GM23338 (cell line): Measurements from ENCODE around the gene CHCHD6. TPM values are rescaled to one million over a fixed set of nuclear protein-coding genes. Genes with fewer than 3 reads are reported as not detected.

Experiments used
- ATAC-seq: fragments of 200-7000 bp; cut with Tn5 transposase; 3 replicates; pipeline ENCODE4 v1.9.1; 2020
- DNase-seq: peaks from one replicate; pipeline ENCODE4 v3.0.0-alpha.2; 2015; ENCODE audit warnings: low spot score
- H2AFZ ChIP-seq: fragments of 200-600 bp; sonication (generic); 2 replicates; pipeline ENCODE4 v1.8.0; 2016; ENCODE audit warnings: antibody characterized with exemption, mild to moderate bottlenecking, moderate library complexity
- H3F3A ChIP-seq: fragments of 200-600 bp; sonication (generic); replicated peaks from 2 replicates; pipeline ENCODE4 v1.8.0; 2017; ENCODE audit warnings: antibody characterized with exemption, mixed run types, low read depth
- H3K27ac ChIP-seq: fragments of 200-600 bp; sonication (generic); 2 replicates; pipeline ENCODE4 v1.6.1; 2016; ENCODE audit warnings: low read depth
- H3K27me3 ChIP-seq: fragments of 200-600 bp; sonication (generic); 2 replicates; pipeline ENCODE4 v1.8.0; 2016; ENCODE audit warnings: mild to moderate bottlenecking, mixed run types, moderate library complexity; ENCODE audit not compliant: insufficient read depth
- H3K36me3 ChIP-seq: fragments of 200-600 bp; sonication (generic); 2 replicates; pipeline ENCODE4 v1.8.0; 2016; ENCODE audit warnings: mild to moderate bottlenecking; ENCODE audit not compliant: insufficient read depth
- H3K4me1 ChIP-seq: fragments of 200-600 bp; sonication (generic); 2 replicates; pipeline ENCODE4 v1.8.0; 2016; ENCODE audit warnings: mild to moderate bottlenecking, moderate library complexity; ENCODE audit not compliant: insufficient read depth
- H3K4me2 ChIP-seq: fragments of 200-600 bp; sonication (generic); 2 replicates; pipeline ENCODE4 v1.7.1; 2017; ENCODE audit warnings: mixed run types
- H3K4me3 ChIP-seq: fragments of 200-600 bp; sonication (generic); 2 replicates; pipeline ENCODE4 v1.6.1; 2016; ENCODE audit warnings: mixed run types
- H3K79me2 ChIP-seq: fragments of 200-600 bp; sonication (generic); replicated peaks from 2 replicates; pipeline ENCODE4 v1.8.0; 2017; ENCODE audit warnings: mild to moderate bottlenecking; ENCODE audit not compliant: insufficient read depth
- H3K9me2 ChIP-seq: fragments of 200-600 bp; sonication (generic); 2 replicates; pipeline ENCODE4 v1.8.0; 2017; ENCODE audit not compliant: insufficient read depth
- H4K20me1 ChIP-seq: fragments of 200-600 bp; sonication (generic); replicated peaks from 2 replicates; pipeline ENCODE4 v1.8.0; 2017; ENCODE audit warnings: mild to moderate bottlenecking; ENCODE audit not compliant: insufficient read depth
- H3K27ac Mint-ChIP-seq: 2 replicates; pipeline ENCODE4 v1.8.0; 2020; ENCODE audit warnings: inconsistent platforms, mild to moderate bottlenecking, moderate library complexity, mixed read lengths
- H3K27me3 Mint-ChIP-seq: 3 replicates; pipeline ENCODE4 v1.8.0; 2022; ENCODE audit warnings: low read depth, mild to moderate bottlenecking, moderate library complexity, mixed read lengths, inconsistent platforms; ENCODE audit not compliant: insufficient read depth, poor library complexity
- H3K36me3 Mint-ChIP-seq: 3 replicates; pipeline ENCODE4 v1.8.0; 2021; ENCODE audit warnings: low read depth, mild to moderate bottlenecking, inconsistent platforms, moderate library complexity, mixed read lengths
- H3K4me1 Mint-ChIP-seq: 3 replicates; pipeline ENCODE4 v1.8.0; 2020; ENCODE audit warnings: mild to moderate bottlenecking, inconsistent platforms, mixed read lengths
- H3K4me3 Mint-ChIP-seq: 3 replicates; pipeline ENCODE4 v1.8.0; 2021; ENCODE audit warnings: moderate library complexity, mild to moderate bottlenecking, inconsistent platforms, mixed read lengths
- H3K9me3 Mint-ChIP-seq: 3 replicates; pipeline ENCODE4 v1.8.0; 2020; ENCODE audit warnings: moderate library complexity, mild to moderate bottlenecking, inconsistent platforms, mixed read lengths
- CREB1 ChIP-seq: fragments of 250-450 bp; sonication (Bioruptor Pico); IDR thresholded peaks from 2 replicates; pipeline ENCODE4 v1.5.0; 2020; ENCODE audit warnings: low read depth, mild to moderate bottlenecking, moderate library complexity
- ETS1 ChIP-seq: IDR thresholded peaks from 2 replicates; pipeline ENCODE4 v1.6.1; 2016; ENCODE audit warnings: antibody characterized with exemption
- EZH2 ChIP-seq: fragments of 200-600 bp; sonication (generic); IDR thresholded peaks from one replicate; pipeline ENCODE4 v1.8.0; 2017; ENCODE audit warnings: antibody characterized with exemption, mild to moderate bottlenecking, low read depth; ENCODE audit not compliant: unreplicated experiment
- EZH2phosphoT487 ChIP-seq: fragments of 200-600 bp; sonication (generic); IDR thresholded peaks from one replicate; pipeline ENCODE4 v1.8.1; 2018; ENCODE audit warnings: antibody characterized with exemption; ENCODE audit not compliant: unreplicated experiment
- JUNB ChIP-seq: IDR thresholded peaks from one replicate; pipeline ENCODE4 v1.6.1; 2016; ENCODE audit warnings: antibody characterized with exemption; ENCODE audit not compliant: unreplicated experiment
- NANOG ChIP-seq: IDR thresholded peaks from 2 replicates; pipeline ENCODE4 v1.6.1; 2016; ENCODE audit warnings: antibody characterized with exemption, borderline replicate concordance
- POLR2AphosphoS5 ChIP-seq: IDR thresholded peaks from 2 replicates; pipeline ENCODE4 v1.6.1; 2016; ENCODE audit warnings: antibody characterized with exemption, low read depth
- REST ChIP-seq: IDR thresholded peaks from one replicate; pipeline ENCODE4 v1.6.1; 2018; ENCODE audit warnings: antibody characterized with exemption; ENCODE audit not compliant: unreplicated experiment
- STAT1 ChIP-seq: IDR thresholded peaks from one replicate; pipeline ENCODE4 v1.6.1; 2016; ENCODE audit warnings: antibody characterized with exemption; ENCODE audit not compliant: unreplicated experiment
- ZNF114 ChIP-seq: fragments of 250-450 bp; sonication (Bioruptor Pico); IDR thresholded peaks from 2 replicates; pipeline ENCODE4 v1.5.0; 2020; ENCODE audit warnings: mild to moderate bottlenecking, moderate library complexity
- ZNF331 ChIP-seq: fragments of 250-450 bp; sonication (Bioruptor Pico); IDR thresholded peaks from 2 replicates; pipeline ENCODE4 v1.5.0; 2020; ENCODE audit warnings: low read depth, mild to moderate bottlenecking, moderate library complexity
- polyA plus RNA-seq: library from polyadenylated mRNA; unstranded; fragments of >200 nt; fragmentation: Nextera tagmentation; extraction: Ambion mirVana; gene quantifications from 2 replicates; pipeline ENCODE4 v1.2.1, GENCODE V29; 2016
- total RNA-seq: library from RNA; depleted of rRNA; stranded (reverse); fragments of >200 nt; shearing (Covaris generic); gene quantifications from 2 replicates; pipeline ENCODE4 v1.2.3, GENCODE V29; 2014
- TF ChIP-seq, protein P1 (sequence below): fragments of 250-450 bp; sonication (Bioruptor Pico); IDR thresholded peaks from 2 replicates; pipeline ENCODE4 v1.5.0; 2020; ENCODE audit warnings: mild to moderate bottlenecking, moderate library complexity
- TF ChIP-seq, protein P2 (sequence below), 2 experiments: fragments of 200-600 bp in 1 of 2; sonication (generic) in 1 of 2; conservative IDR thresholded peaks; 2 replicates each; pipeline versions ENCODE4 v1.5.1 to v1.6.1; 2016 to 2017; ENCODE audit warnings: antibody characterized with exemption in 2 of 2, low read depth in 2 of 2, mild to moderate bottlenecking in 2 of 2, moderate library complexity in 1 of 2

CHCHD6 gene
- total and polyA plus RNA-seq, 2 experiments from 2014 or later, result 28.8 to 43.0 TPM

GRCh38 chr3:126901631-126902030 lies 197.6 kb downstream of the CHCHD6 start:
- ATAC-seq (no peak), DNase-seq (no peak)
- Mint-ChIP-seq H3K4me3 (no peak overlapping the region), H3K36me3 (no peaks in the 10 kb centered on the region), H3K9me3 (no peaks in the 10 kb centered on the region), H3K27me3 (peaks cover 3% of the 10 kb centered on the region), H3K4me1 (peaks cover 2% of the 10 kb centered on the region; the same call in 1 of the 3 replicates), H3K27ac (no peak overlapping the region)
- H3K4me3 ChIP-seq, result no peak overlapping the region
- H4K20me1 ChIP-seq, result peaks cover 4% of the 10 kb centered on the region; the same call in 1 of the 2 replicates
- no peak overlapping the region for H3K27ac ChIP-seq
- no peak for TF ChIP-seq REST
- TF ChIP-seq NANOG, result no peak
- no peak for TF ChIP-seq EZH2
- TF ChIP-seq STAT1, result no peak
- TF ChIP-seq, protein P1, sequence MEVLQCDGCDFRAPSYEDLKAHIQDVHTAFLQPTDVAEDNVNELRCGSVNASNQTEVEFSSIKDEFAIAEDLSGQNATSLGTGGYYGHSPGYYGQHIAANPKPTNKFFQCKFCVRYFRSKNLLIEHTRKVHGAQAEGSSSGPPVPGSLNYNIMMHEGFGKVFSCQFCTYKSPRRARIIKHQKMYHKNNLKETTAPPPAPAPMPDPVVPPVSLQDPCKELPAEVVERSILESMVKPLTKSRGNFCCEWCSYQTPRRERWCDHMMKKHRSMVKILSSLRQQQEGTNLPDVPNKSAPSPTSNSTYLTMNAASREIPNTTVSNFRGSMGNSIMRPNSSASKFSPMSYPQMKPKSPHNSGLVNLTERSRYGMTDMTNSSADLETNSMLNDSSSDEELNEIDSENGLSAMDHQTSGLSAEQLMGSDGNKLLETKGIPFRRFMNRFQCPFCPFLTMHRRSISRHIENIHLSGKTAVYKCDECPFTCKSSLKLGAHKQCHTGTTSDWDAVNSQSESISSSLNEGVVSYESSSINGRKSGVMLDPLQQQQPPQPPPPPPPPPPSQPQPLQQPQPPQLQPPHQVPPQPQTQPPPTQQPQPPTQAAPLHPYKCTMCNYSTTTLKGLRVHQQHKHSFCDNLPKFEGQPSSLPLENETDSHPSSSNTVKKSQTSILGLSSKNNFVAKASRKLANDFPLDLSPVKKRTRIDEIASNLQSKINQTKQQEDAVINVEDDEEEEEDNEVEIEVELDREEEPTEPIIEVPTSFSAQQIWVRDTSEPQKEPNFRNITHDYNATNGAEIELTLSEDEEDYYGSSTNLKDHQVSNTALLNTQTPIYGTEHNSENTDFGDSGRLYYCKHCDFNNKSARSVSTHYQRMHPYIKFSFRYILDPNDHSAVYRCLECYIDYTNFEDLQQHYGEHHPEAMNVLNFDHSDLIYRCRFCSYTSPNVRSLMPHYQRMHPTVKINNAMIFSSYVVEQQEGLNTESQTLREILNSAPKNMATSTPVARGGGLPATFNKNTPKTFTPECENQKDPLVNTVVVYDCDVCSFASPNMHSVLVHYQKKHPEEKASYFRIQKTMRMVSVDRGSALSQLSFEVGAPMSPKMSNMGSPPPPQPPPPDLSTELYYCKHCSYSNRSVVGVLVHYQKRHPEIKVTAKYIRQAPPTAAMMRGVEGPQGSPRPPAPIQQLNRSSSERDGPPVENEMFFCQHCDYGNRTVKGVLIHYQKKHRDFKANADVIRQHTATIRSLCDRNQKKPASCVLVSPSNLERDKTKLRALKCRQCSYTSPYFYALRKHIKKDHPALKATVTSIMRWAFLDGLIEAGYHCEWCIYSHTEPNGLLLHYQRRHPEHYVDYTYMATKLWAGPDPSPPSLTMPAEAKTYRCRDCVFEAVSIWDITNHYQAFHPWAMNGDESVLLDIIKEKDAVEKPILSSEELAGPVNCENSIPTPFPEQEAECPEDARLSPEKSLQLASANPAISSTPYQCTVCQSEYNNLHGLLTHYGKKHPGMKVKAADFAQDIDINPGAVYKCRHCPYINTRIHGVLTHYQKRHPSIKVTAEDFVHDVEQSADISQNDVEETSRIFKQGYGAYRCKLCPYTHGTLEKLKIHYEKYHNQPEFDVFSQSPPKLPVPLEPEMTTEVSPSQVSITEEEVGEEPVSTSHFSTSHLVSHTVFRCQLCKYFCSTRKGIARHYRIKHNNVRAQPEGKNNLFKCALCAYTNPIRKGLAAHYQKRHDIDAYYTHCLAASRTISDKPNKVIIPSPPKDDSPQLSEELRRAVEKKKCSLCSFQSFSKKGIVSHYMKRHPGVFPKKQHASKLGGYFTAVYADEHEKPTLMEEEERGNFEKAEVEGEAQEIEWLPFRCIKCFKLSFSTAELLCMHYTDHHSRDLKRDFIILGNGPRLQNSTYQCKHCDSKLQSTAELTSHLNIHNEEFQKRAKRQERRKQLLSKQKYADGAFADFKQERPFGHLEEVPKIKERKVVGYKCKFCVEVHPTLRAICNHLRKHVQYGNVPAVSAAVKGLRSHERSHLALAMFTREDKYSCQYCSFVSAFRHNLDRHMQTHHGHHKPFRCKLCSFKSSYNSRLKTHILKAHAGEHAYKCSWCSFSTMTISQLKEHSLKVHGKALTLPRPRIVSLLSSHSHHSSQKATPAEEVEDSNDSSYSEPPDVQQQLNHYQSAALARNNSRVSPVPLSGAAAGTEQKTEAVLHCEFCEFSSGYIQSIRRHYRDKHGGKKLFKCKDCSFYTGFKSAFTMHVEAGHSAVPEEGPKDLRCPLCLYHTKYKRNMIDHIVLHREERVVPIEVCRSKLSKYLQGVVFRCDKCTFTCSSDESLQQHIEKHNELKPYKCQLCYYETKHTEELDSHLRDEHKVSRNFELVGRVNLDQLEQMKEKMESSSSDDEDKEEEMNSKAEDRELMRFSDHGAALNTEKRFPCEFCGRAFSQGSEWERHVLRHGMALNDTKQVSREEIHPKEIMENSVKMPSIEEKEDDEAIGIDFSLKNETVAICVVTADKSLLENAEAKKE (CRISPR knock-in tag), result no peak
- TF ChIP-seq, protein P2, sequence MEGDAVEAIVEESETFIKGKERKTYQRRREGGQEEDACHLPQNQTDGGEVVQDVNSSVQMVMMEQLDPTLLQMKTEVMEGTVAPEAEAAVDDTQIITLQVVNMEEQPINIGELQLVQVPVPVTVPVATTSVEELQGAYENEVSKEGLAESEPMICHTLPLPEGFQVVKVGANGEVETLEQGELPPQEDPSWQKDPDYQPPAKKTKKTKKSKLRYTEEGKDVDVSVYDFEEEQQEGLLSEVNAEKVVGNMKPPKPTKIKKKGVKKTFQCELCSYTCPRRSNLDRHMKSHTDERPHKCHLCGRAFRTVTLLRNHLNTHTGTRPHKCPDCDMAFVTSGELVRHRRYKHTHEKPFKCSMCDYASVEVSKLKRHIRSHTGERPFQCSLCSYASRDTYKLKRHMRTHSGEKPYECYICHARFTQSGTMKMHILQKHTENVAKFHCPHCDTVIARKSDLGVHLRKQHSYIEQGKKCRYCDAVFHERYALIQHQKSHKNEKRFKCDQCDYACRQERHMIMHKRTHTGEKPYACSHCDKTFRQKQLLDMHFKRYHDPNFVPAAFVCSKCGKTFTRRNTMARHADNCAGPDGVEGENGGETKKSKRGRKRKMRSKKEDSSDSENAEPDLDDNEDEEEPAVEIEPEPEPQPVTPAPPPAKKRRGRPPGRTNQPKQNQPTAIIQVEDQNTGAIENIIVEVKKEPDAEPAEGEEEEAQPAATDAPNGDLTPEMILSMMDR (conservative IDR thresholded peaks at IDR 0.05; ENCODE audit: low read depth in 2 of 2), result no peak
- no peak for TF ChIP-seq EZH2phosphoT487
- no peak for TF ChIP-seq JUNB
- TF ChIP-seq CREB1 (CRISPR knock-in tag), result no peak
- no peak for TF ChIP-seq ZNF114
- no peak for TF ChIP-seq ETS1
- no peak for TF ChIP-seq ZNF331 (CRISPR knock-in tag)
- TF ChIP-seq POLR2AphosphoS5, result no peak
- no peaks in the 10 kb centered on the region; the same call in 1 of the 2 replicates for H3K9me2 ChIP-seq
- H3K36me3 ChIP-seq, result no peaks in the 10 kb centered on the region
- H3K79me2 ChIP-seq, result no peaks in the 10 kb centered on the region
- H3K4me1 ChIP-seq, result no peaks in the 10 kb centered on the region
- H3F3A ChIP-seq, result no peaks in the 10 kb centered on the region
- no peak overlapping the region for H3K4me2 ChIP-seq
- H2AFZ ChIP-seq, result no peak overlapping the region
- H3K27me3 ChIP-seq, result no peaks in the 10 kb centered on the region
